GM19395 (cell line): ENCODE data around the gene CCSER1.
"Not testable (repeated sequence)": the region's sequence is repeated elsewhere in the genome, so short reads cannot be mapped to it uniquely, and the experiment has no call there.

Experiments used
- ATAC-seq: cut with Tn5 transposase; IDR thresholded peaks from one replicate; pipeline ENCODE4 v1.9.1; 2021; ENCODE audit warnings: mild to moderate bottlenecking, moderate library complexity; ENCODE audit not compliant: unreplicated experiment

CCSER1 gene

DNA sequence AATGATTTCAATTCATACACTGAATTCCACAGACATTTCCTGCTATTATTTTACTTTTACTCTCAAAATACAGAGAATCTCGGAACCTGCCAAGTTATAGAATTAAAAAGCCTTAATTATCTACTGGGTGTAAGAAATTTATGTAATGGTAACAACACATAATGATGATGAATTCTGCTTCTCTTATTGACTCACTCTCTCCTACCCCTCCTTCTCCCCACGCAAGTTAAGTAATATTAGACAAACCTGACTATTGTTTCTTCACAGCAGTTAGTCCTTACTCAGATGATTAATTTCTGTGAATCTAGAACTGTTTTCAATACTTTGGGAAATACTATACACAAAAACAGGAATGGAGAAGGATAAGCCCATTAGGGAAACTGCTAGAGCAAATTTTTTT, 762.0 kb downstream of the CCSER1 start:
- ATAC-seq, result no peak

DNA sequence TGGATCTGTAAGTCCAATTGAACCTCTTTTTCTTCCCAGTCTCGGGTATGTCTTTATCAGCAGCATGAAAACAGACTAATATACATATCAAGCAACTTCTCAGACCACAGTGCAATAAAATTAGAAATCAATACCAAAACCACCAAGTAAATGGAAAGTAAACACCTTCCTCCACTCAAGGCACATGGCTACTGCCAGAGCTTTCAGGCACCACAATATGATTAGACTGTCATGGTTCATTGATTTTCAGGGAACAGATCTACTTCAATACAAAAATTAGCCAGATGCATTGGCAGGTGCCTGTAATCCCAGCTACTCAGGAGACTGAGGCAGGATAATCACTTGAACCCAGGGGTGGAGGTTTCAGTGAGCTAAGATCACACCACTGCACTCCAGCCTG, 776.2 kb downstream of the CCSER1 start:
- ATAC-seq, result not testable (repeated sequence)

DNA sequence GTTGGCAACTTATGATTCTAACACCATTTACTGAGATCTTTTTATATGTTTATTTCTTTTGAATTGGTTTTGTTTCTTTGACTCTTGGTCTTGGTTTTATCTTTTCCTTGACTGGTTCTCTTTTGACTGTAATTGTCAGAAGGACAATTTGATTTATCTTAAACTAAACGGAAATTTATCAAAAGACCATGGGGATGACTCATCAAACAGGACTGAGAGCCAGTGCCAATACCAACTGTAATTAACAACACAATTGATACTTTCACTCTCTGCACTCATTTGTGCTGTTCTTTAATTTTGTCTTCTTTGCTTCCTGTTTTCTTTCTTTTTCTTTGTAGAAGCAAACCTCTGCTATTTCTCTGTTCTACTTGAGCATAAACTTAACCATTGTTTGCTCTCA, 776.8 kb downstream of the CCSER1 start:
- no peak for ATAC-seq

DNA sequence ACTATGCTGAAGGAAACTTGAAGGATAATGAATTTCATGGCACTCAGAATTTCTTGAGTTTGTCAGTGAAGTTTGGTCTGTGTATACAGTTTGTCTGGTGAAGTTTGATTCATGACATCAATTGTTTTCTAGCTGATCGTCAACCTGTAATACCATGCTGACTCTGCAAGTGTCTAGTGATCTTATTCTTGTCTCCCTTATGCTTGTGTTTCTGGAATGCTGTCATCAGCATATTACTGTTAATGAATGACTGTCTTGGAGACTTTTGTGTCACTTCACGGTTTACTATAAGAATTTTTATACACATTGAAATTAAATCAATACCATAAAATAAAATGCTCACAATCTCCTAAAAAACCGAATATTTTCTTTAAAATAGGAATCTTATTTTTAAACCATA, 779.0 kb downstream of the CCSER1 start:
- ATAC-seq, result no peak

DNA sequence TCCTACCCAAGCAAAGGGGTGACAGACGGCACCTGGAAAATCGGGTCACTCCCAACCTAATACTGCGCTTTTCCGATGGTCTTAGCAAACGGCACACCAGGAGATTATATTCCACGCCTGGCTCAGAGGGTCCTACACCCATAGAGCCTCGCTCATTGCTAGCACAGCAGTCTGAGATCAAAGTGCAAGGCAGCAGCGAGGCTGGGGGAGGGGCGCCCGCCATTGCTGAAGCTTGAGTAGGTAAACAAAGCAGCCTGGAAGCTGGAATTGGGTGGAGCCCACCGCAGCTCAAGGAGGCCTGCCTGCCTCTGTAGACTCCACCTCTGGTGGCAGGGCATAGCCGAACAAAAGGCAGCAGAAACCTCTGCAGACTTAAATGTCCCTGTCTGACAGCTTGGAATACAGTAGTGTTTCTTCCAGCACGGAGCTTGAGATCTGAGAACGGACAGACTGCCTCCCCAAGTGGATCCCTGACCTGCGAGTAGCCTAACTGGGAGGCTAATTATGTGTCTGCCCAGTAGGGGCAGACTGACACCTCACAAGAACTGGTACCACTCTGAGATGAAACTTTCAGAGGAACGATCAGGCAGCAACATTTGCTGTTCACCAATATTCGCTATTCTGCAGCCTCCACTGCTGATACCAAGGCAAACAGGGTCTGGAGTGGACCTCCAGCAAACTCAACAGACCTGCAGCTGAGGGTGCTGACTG, 784.7 kb downstream of the CCSER1 start:
- not testable (repeated sequence) for ATAC-seq

DNA sequence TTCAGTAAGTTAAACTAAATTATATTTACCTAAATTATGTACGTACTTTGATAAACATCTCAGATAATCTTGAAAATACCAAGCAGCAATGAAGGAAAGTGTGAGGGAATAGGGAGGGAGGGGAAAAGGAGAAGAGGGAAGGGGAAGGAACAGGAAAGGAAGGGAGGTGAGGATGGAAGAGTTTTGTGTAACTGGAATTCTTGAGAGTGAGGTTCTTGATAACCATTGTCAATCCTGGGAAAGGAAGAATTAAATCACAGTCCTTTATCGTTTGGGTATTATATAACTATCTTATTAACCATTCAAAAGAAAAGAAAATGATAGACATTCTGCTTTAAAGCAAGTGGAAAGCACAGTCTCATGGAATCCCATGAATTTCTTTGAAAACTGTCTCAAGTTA, 795.0 kb downstream of the CCSER1 start:
- ATAC-seq, result no peak

- no peak for ATAC-seq
Observed at GRCh38 chr4:90926957-90927356, 799.8 kb downstream of the CCSER1 start.

DNA sequence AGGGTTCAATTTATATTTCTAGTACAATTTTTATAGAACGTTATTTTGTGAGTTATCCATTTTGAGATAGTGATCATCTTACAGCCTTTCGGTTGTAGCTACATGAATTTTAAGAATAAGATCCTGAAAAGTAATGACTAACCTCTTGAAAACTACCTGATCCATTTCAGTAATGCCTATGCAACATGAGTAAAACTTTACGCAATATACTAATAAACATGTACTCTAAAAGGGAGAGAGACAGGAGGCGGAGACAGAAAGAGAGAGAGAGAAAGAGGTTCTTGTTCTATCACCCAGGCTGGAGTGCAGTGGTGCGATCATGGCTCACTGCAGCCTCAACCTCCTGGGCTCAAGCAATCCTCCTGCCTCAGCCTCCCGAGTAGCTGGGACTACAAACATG, 816.1 kb downstream of the CCSER1 start:
- no peak for ATAC-seq

DNA sequence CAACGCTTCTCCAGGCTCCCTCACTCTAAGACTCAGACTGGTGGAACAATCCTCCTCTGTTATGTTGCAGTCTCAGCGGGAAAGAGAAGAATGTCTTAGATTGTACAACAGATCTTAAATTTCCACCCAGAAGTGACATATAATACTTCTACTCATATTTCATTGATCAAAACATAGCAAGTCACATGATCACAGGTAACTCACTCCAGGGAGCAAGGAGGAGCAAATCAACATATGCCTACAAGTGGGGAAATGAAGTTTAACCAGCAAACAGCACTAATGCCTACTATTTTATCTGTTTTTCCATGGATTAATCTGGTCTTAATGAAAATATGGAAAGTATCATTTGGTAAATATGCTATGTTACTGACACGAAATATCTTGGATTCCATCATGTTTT, 819.8 kb downstream of the CCSER1 start:
- no peak for ATAC-seq

DNA sequence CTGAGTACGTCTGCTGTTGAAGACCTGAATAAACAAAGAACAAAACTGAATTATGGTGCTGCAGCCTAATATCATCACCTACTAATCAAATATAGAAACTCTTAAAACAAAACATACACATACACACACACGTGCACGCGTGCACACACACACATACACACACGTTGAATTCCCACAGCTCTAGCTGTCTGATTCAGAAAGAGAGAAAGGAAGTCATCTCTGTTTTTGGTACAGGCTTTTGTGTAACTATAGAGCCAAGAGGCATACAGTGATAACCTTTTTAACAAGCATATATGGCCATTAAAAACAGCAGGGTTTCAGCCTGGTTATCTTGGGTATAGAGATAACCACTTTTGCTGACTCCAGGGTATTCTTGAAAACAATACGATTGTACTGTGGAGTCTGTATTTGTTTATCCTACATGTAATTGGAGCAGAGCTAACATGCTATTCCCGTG, 823.2 kb downstream of the CCSER1 start:
- ATAC-seq, result no peak

GRCh38 chr4:90951037-90951436, 823.8 kb downstream of the CCSER1 start:
- ATAC-seq, result no peak

DNA sequence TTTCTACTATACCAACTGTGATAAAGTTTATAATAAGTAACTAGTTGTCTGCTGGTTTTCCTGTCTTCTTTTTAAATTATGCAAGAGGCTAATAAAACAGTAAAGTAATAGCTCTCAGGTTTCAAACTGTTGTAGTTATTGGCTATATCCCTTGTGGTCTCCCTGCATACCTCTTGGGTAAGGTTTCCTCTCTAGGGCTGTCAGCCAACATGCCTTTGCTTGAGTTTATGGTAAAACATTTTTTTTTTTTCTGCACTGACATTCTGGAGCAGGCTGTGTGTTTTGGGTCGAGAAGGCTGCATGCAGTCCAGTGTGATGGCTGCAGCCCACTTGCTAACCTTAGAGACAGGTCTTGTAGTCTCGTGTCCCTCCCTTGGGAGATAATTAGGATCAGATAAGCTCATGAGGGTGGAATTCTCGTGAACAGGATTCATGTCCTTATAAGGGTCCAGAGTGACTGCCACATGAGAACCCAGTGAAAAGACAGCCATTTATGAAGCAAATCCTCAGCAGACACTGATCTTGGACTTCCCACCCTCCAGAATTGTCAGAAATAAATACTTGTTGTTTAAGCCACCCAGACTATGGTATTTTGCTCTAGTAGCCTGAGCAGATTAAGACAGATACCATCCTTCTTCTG, 831.2 kb downstream of the CCSER1 start:
- ATAC-seq, result no peak

- peak; percentile 52 for ATAC-seq
Observed at GRCh38 chr4:90960433-90960832, 833.2 kb downstream of the CCSER1 start.

DNA sequence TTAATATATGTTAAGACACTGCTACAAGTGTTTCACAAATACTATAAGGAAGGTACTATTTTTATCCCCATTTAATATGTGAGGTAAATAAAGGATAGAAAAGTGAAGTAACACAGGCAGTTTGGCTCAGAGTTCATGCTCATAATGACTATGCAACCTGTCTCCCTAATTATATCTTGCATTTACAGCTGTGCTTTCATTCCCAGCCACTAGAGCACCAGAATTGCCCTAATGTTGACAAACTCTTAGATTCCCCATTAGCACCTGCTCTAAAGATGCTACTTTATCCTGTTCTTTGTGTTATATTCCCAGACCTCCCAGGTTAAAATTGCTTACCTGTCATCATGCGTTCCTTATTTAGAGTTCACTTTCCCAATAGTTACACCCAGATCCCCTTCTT, 833.6 kb downstream of the CCSER1 start:
- no peak for ATAC-seq

GRCh38 chr4:90970021-90970420, 842.8 kb downstream of the CCSER1 start:
- no peak for ATAC-seq

DNA sequence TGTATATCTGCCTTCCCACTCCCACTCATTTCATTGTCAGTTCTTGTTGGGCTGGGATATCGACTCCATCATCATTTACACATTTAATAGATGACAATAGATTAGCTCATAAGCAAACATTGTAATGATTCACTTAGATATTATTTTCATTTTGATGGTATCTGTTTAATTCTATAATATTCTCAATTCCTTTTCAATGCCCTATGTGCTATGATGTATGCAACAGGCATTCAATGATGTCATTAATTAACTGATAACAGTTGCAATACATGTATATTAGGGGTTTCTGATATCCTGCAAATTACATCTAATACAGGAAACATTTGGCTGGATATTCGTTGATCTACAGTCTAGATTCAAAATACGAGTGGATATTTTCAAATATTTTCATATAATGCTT, 850.5 kb downstream of the CCSER1 start:
- ATAC-seq, result no peak

GRCh38 chr4:90979556-90979955, 852.4 kb downstream of the CCSER1 start:
- no peak for ATAC-seq

- ATAC-seq, result no peak
Observed at GRCh38 chr4:90982813-90983212, 855.6 kb downstream of the CCSER1 start.

GRCh38 chr4:90990284-90990683, 863.1 kb downstream of the CCSER1 start:
- ATAC-seq, result no peak

- ATAC-seq, result no peak
Observed at GRCh38 chr4:90992213-90992612, 865.0 kb downstream of the CCSER1 start.

DNA sequence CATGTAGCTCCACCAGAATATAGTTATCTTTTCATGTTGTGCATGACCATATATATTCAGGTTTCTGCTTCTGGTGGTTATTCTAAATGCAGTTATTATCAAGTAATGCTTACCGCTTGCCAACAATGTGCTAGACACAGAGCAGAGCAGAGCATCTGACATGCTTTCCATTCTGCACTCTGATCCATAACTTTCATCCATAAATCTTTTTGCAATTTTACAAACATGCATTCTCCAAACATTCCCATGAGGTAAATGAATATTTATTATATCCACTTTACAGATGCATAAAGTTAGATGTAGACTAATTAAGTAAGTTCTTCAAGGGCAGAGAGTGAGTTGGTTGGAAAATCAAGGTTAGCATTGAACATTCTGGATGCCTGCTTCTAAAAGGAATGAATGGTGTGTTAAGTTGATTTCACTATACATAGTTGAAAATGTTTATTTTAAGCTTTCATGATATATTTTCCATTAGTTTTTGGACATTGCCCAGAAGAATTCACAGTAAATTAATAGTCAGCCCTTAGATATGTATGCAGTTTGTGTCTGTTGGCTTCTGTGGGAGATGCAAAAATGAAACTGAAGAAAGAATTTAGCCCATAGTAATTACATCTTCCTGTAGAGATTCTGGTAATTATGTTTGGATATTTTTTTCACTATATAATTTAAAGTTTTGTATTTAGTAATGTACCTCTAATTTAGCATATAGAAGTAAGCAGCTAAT, 867.8 kb downstream of the CCSER1 start:
- ATAC-seq, result no peak

DNA sequence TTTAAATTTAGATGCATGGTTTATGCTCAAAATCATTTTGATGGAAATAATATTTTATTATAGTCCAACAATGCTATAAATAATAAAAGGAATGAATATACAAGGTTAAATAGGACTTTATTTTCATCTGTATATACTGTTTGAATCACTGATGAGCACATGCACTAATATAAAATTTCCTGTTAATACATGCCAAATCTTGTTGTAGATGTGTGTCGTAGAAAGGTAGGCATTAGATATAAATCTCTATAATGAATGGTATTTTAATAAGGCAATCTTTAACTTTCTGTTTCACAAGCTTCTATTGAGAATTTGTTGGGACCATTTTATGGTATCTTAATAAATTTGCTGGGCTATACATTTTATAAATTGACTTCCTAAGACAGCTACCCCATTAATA, 868.8 kb downstream of the CCSER1 start:
- ATAC-seq, result no peak
